ENCODE results near the gene MUSK.
"Not testable (repeated sequence)": the region's sequence is repeated elsewhere in the genome, so short reads cannot be mapped to it uniquely, and the experiment has no call there.

MUSK gene

GRCh38 chr9:110785166-110785565 lies 116.6 kb downstream of the MUSK start:
- no peak overlapping the region for H2AFZ ChIP-seq
- H3K9me3 ChIP-seq (ENCODE audit: control insufficient read depth, low read length): no peaks in the 10 kb centered on the region
- H3K4me1 ChIP-seq: no peaks in the 10 kb centered on the region
- no peaks in the 10 kb centered on the region for H3K36me3 ChIP-seq (ENCODE audit: control insufficient read depth, insufficient read depth, low read length)
- H3K79me2 ChIP-seq: no peaks in the 10 kb centered on the region
- no peak overlapping the region for H3K4me2 ChIP-seq (ENCODE audit: low read length)
- no peak for TF ChIP-seq CTCF (IDR thresholded peaks at IDR 0.05)
- H3K9ac ChIP-seq: no peak overlapping the region
- no peak overlapping the region for H3K4me3 ChIP-seq (ENCODE audit: low read depth, low read length)
- no peaks in the 10 kb centered on the region for H3K27me3 ChIP-seq (ENCODE audit: control insufficient read depth, insufficient read depth, low read length)
- no peak overlapping the region for H3K27ac ChIP-seq

- H3K36me3 ChIP-seq (ENCODE audit: control insufficient read depth, insufficient read depth, low read length); H3K4me1 ChIP-seq; H2AFZ ChIP-seq; H3K27me3 ChIP-seq (ENCODE audit: control insufficient read depth, insufficient read depth, low read length); H3K4me2 ChIP-seq (ENCODE audit: low read length); H3K9me3 ChIP-seq (ENCODE audit: control insufficient read depth, low read length); H3K4me3 ChIP-seq (ENCODE audit: low read depth, low read length); H3K9ac ChIP-seq; H3K79me2 ChIP-seq; H3K27ac ChIP-seq: not testable (repeated sequence)
Measured at GRCh38 chr9:110788396-110788795, 119.8 kb downstream of the MUSK start.

DNA sequence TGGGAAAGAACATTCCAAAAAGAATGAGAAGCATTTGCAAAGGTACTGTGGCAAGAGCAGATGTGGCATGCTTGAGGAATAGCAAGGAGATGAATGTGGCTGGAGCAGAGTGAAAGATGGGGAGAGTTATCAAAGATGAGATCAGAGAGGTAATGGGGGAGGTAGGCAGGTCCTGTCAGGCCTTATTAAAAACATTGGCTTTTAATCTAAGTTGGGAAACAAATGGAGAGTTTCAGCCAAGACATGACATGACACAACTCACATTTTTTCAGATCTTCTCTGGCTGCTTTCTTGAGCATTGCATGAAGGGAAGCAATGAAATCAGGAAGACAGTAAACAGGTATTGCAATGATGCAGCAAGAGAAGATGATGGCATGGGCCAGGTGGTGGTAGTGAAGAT lies 120.3 kb downstream of the MUSK start:
- H2AFZ ChIP-seq: no peak overlapping the region
- H3K9ac ChIP-seq: no peak overlapping the region
- H3K4me3 ChIP-seq (ENCODE audit: low read depth, low read length): no peak overlapping the region
- H3K27me3 ChIP-seq (ENCODE audit: control insufficient read depth, insufficient read depth, low read length): no peaks in the 10 kb centered on the region
- H3K9me3 ChIP-seq (ENCODE audit: control insufficient read depth, low read length): no peaks in the 10 kb centered on the region
- no peaks in the 10 kb centered on the region for H3K4me1 ChIP-seq
- no peaks in the 10 kb centered on the region for H3K36me3 ChIP-seq (ENCODE audit: control insufficient read depth, insufficient read depth, low read length)
- H3K79me2 ChIP-seq: no peaks in the 10 kb centered on the region
- H3K4me2 ChIP-seq (ENCODE audit: low read length): no peak overlapping the region
- no peak for TF ChIP-seq CTCF (IDR thresholded peaks at IDR 0.05)
- H3K27ac ChIP-seq: no peak overlapping the region

DNA sequence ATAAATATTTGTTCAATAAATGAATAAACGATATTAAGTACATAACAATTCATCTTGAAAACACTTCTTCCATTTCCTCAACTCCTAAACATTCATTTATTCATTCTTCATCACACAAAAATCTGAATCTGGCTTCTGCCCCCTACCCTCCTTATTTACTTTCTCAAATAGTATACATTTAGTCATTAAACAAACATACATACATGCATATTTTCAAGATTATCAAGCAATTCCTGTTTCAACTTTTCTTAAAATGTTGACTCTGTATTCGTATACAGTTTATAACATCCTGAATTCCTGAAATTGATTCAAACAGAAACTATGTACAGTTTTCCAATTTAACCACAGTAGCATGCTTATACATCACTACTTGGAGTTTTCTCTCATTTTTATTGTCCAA lies 129.0 kb downstream of the MUSK start:
- Histone ChIP-seq H3K4me2 (ENCODE audit: low read length) (no peak overlapping the region), H3K27me3 (ENCODE audit: control insufficient read depth, insufficient read depth, low read length) (no peaks in the 10 kb centered on the region), H3K27ac (no peak overlapping the region), H3K9ac (no peak overlapping the region), H3K79me2 (no peaks in the 10 kb centered on the region), H2AFZ (no peak overlapping the region), H3K4me1 (no peaks in the 10 kb centered on the region), H3K36me3 (ENCODE audit: control insufficient read depth, insufficient read depth, low read length) (no peaks in the 10 kb centered on the region), H3K4me3 (ENCODE audit: low read depth, low read length) (no peak overlapping the region), H3K9me3 (ENCODE audit: control insufficient read depth, low read length) (no peaks in the 10 kb centered on the region)
- no peak for TF ChIP-seq CTCF (IDR thresholded peaks at IDR 0.05)

- Histone ChIP-seq H3K27me3 (ENCODE audit: control insufficient read depth, insufficient read depth, low read length) (no peaks in the 10 kb centered on the region), H3K79me2 (no peaks in the 10 kb centered on the region), H3K9me3 (ENCODE audit: control insufficient read depth, low read length) (no peaks in the 10 kb centered on the region), H3K4me3 (ENCODE audit: low read depth, low read length) (no peak overlapping the region), H2AFZ (no peak overlapping the region), H3K36me3 (ENCODE audit: control insufficient read depth, insufficient read depth, low read length) (no peaks in the 10 kb centered on the region), H3K4me1 (no peaks in the 10 kb centered on the region), H3K4me2 (ENCODE audit: low read length) (no peak overlapping the region), H3K9ac (no peak overlapping the region), H3K27ac (no peak overlapping the region)
- TF ChIP-seq CTCF (IDR thresholded peaks at IDR 0.05): no peak
Measured at GRCh38 chr9:110799396-110799795, 130.8 kb downstream of the MUSK start.

Data from parathyroid adenoma (tissue), 2 donors.